ENCODE measurements around the gene AHNAK. TPM values are rescaled to one million over a fixed set of nuclear protein-coding genes. Genes with fewer than 3 reads are reported as not detected.
A peak's percentile ranks its signal among the peaks of the same experiment; 100 is the strongest.

The AHNAK gene
- total RNA-seq, 1 experiment from 2014 or later = 345 TPM

- Histone ChIP-seq H3K27me3 (replicated peaks) (no peaks in the 10 kb centered on the region), H3K27ac (no peak overlapping the region)
These were observed 110.6 kb downstream of the AHNAK start for GRCh38 chr11:62435846-62436660.

GRCh38 chr11:62433904-62434276, 112.7 kb downstream of the AHNAK start:
- H3K4me1 ChIP-seq (replicated peaks) = peaks cover 44% of the 10 kb centered on the region
- no peak for DNase-seq (ENCODE audit: low read depth in 1 of 2, low spot score in 2 of 2)
- H3K27ac ChIP-seq = no peak overlapping the region
- no peaks in the 10 kb centered on the region for H3K9me3 ChIP-seq (replicated peaks)
- H3K4me3 ChIP-seq = no peak overlapping the region
- H3K36me3 ChIP-seq = no peaks in the 10 kb centered on the region
- H3K27me3 ChIP-seq (replicated peaks) = no peaks in the 10 kb centered on the region

More at GRCh38 chr11:62435846-62436660, 110.6 kb downstream of the AHNAK start:
- Histone ChIP-seq H3K4me1 (replicated peaks) (peaks cover 38% of the 10 kb centered on the region), H3K4me3 (no peak overlapping the region), H3K36me3 (no peaks in the 10 kb centered on the region), H3K9me3 (replicated peaks) (no peaks in the 10 kb centered on the region; the same call in 1 of the 2 replicates)
- DNase-seq (ENCODE audit: low read depth in 1 of 2, low spot score in 2 of 2) = no peak

DNA sequence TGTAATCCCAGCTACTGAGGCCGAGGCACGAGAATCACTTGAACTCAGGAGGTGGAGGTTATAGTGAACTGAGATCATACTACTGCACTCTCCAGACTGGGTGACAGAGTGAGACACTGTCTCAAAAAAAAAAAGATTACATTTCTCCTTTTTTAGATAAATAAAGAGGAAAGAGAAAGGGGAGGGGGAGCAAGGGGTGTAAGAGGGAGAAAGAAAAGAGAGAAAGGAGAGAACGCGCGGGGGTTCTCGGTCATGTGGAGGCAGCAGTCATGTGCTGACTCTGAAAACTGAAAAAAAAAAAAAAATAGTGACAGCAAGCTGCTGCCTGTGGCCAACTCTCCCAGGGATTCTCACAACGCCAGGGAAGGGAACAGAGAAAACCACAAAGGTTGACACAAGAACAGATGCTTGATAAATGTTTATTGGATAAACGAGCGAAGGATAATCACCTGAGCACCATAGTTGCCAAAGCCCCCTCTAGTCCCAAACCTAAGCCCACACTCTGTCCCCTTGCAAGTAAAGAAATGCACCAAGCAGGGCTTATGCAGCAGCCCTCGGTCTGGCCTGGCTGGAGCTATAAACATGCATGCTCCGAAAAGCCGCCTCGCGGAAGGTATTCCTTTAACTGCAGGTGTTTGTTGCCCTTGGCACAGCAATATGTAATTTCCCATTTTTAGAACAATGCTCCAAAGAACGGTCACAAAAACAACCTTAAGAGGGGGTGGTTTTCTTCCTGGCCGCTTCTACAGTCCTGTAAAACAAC, 113.3 kb downstream of the AHNAK start:
- Histone ChIP-seq H3K27me3 (replicated peaks) (no peaks in the 10 kb centered on the region), H3K4me1 (replicated peaks) (peaks cover 50% of the 10 kb centered on the region), H3K36me3 (no peaks in the 10 kb centered on the region), H3K9me3 (replicated peaks) (no peaks in the 10 kb centered on the region), H3K27ac (no peak overlapping the region), H3K4me3 (no peak overlapping the region)
- DNase-seq (ENCODE audit: low read depth in 1 of 2, low spot score in 2 of 2) = no peak

- Histone ChIP-seq H3K9me3 (replicated peaks) (no peaks in the 10 kb centered on the region), H3K27me3 (replicated peaks) (no peaks in the 10 kb centered on the region), H3K36me3 (no peaks in the 10 kb centered on the region), H3K4me1 (replicated peaks) (peaks cover 56% of the 10 kb centered on the region), H3K4me3 (no peak overlapping the region), H3K27ac (no peak overlapping the region)
- DNase-seq (ENCODE audit: low read depth in 1 of 2, low spot score in 2 of 2) = no peak
These were observed 113.9 kb downstream of the AHNAK start for GRCh38 chr11:62432695-62433094.

GRCh38 chr11:62431171-62431901, 115.3 kb downstream of the AHNAK start:
- Histone ChIP-seq H3K4me3 (no peak overlapping the region), H3K9me3 (replicated peaks) (no peaks in the 10 kb centered on the region), H3K27ac (peak overlapping the region; percentile 48), H3K4me1 (replicated peaks) (peaks cover 69% of the 10 kb centered on the region), H3K36me3 (no peaks in the 10 kb centered on the region), H3K27me3 (replicated peaks) (no peaks in the 10 kb centered on the region)
- peak; percentile 83 to 94 for DNase-seq (ENCODE audit: low read depth in 1 of 2, low spot score in 2 of 2)

DNA sequence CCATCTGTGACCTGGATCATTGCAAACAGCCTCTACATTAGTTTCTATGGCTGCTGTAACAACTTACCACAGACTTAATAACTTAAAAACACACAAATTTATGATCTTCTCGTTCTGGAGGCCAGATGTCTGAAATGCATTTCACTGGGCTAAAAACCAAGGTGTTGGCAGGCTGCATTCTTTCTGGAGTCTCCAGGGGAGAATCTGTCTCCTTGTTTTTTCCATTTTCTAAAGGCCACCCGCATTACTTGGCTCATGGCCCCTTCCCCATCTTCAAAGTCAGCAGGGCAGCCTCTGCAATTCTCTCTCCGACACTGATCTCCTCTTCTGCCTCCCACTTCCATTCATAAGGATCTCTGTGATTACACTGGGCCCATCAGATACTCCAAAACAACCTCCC, 116.2 kb downstream of the AHNAK start:
- peak overlapping the region; percentile 48 for H3K27ac ChIP-seq
- no peak for DNase-seq (ENCODE audit: low read depth in 1 of 2, low spot score in 2 of 2)
- no peaks in the 10 kb centered on the region for H3K36me3 ChIP-seq
- peaks cover 77% of the 10 kb centered on the region for H3K4me1 ChIP-seq (replicated peaks)
- no peaks in the 10 kb centered on the region for H3K9me3 ChIP-seq (replicated peaks)
- H3K27me3 ChIP-seq (replicated peaks) = no peaks in the 10 kb centered on the region
- H3K4me3 ChIP-seq = no peak overlapping the region

DNA sequence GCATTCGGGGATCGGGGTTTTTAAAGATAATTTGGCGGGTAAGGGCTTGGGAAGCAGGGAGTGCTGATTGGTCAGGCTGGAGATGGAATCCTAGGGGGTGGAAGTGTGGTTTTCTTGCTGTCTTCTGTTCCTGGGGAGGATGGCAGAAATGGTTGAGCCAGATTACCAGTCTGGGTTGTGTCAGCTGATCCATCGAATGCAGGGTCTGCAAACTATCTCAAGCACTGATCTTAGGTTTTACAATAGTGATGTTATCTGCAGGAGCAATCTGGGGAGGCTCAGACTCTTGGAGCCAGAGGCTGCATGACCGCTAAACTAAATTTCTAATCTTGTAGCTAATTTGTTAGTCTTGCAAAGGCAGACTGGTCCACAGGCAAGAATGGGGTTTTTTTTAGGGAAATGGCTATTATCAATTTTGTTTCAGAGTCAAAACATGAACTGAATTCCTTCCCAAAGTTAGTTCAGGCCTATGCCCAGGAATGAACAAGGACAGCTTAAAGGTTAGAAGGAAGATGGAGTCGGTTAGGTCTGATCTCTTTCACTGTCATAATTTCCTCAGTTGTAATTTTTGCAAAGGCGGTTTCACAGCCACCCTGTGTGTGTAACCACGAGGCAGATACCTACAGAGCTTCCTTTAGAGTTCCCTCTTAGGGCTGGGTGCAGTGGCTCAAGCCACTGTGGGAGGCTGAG, 117.6 kb downstream of the AHNAK start:
- Histone ChIP-seq H3K4me3 (no peak overlapping the region), H3K27ac (peak overlapping the region; percentile 88; the same call in 1 of the 2 replicates), H3K9me3 (replicated peaks) (no peaks in the 10 kb centered on the region), H3K36me3 (no peaks in the 10 kb centered on the region), H3K4me1 (replicated peaks) (peaks cover 83% of the 10 kb centered on the region), H3K27me3 (replicated peaks) (no peaks in the 10 kb centered on the region)
- DNase-seq (ENCODE audit: low read depth in 1 of 2, low spot score in 2 of 2) = no peak

- Histone ChIP-seq H3K4me1 (replicated peaks) (peaks cover 75% of the 10 kb centered on the region), H3K4me3 (no peak overlapping the region), H3K36me3 (no peaks in the 10 kb centered on the region), H3K9me3 (replicated peaks) (no peaks in the 10 kb centered on the region), H3K27me3 (replicated peaks) (no peaks in the 10 kb centered on the region), H3K27ac (peak overlapping the region; percentile 88)
- peak in 1 of 2 experiments; percentile 62 for DNase-seq (ENCODE audit: low read depth in 1 of 2, low spot score in 2 of 2)
These were observed 118.9 kb downstream of the AHNAK start for GRCh38 chr11:62427630-62428233.

DNA sequence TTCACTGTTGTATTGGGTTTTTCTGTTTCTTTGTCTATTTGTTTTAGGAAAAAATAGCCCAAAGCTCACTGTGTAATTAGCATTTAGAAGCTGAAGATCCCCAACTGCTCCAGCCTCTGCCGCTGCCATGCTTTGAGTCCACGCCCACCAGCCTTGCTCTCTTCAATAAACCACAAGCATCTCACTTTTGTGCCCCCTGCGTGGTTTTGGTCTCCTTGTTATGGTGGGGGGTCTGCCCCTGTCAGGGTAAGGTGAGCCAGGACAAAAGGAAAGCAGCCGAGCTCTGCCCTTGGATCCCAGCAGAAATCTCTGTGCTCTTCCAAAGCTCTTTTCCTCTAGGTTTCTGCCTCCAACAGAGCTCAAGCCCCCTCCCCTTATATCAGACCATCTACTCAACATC, 123.6 kb downstream of the AHNAK start:
- Histone ChIP-seq H3K27ac (no peak overlapping the region), H3K4me1 (replicated peaks) (peaks cover 40% of the 10 kb centered on the region), H3K4me3 (no peak overlapping the region), H3K27me3 (replicated peaks) (no peaks in the 10 kb centered on the region), H3K36me3 (no peaks in the 10 kb centered on the region), H3K9me3 (replicated peaks) (no peaks in the 10 kb centered on the region)
- DNase-seq (ENCODE audit: low read depth in 1 of 2, low spot score in 2 of 2) = no peak

- H3K36me3 ChIP-seq = no peaks in the 10 kb centered on the region
- no peak for DNase-seq (ENCODE audit: low read depth in 1 of 2, low spot score in 2 of 2)
- H3K4me1 ChIP-seq (replicated peaks) = peaks cover 29% of the 10 kb centered on the region
- H3K9me3 ChIP-seq (replicated peaks) = no peaks in the 10 kb centered on the region
- H3K27ac ChIP-seq = no peak overlapping the region
- no peaks in the 10 kb centered on the region for H3K27me3 ChIP-seq (replicated peaks)
- H3K4me3 ChIP-seq = no peak overlapping the region
These were observed 124.6 kb downstream of the AHNAK start for GRCh38 chr11:62421996-62422395.

DNA sequence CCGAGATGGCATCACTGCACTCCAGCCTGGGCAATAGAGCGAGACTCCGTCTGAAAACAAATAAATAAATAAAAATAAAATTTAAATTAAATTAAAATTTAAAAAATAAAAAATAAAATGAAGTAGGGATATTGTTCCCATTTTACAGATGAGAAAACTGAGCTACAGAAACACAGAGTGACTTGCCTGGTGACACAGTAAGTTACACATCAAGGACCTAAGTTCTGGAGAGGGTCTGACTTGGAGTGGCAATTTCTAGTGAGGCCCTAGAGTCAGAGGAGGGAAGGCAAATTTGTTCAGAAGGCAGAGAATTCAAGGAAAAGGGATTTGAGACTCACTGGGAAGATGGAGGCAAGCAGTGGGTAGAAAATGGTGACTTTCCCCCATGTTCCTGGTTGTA, 125.7 kb downstream of the AHNAK start:
- H3K36me3 ChIP-seq = no peaks in the 10 kb centered on the region
- H3K4me1 ChIP-seq (replicated peaks) = peaks cover 18% of the 10 kb centered on the region
- H3K27ac ChIP-seq = no peak overlapping the region
- no peak for DNase-seq (ENCODE audit: low read depth in 1 of 2, low spot score in 2 of 2)
- H3K27me3 ChIP-seq (replicated peaks) = no peaks in the 10 kb centered on the region
- no peaks in the 10 kb centered on the region; the same call in 1 of the 2 replicates for H3K9me3 ChIP-seq (replicated peaks)
- H3K4me3 ChIP-seq = no peak overlapping the region

GRCh38 chr11:62419943-62420342, 126.7 kb downstream of the AHNAK start:
- H3K27me3 ChIP-seq (replicated peaks) = no peaks in the 10 kb centered on the region
- no peak overlapping the region for H3K4me3 ChIP-seq
- no peak for DNase-seq (ENCODE audit: low read depth in 1 of 2, low spot score in 2 of 2)
- H3K36me3 ChIP-seq = no peaks in the 10 kb centered on the region
- peaks cover 15% of the 10 kb centered on the region for H3K4me1 ChIP-seq (replicated peaks)
- no peaks in the 10 kb centered on the region; the same call in 1 of the 2 replicates for H3K9me3 ChIP-seq (replicated peaks)
- no peak overlapping the region for H3K27ac ChIP-seq
